ENCODE measurements around the gene KRTAP10-1.

DNA sequence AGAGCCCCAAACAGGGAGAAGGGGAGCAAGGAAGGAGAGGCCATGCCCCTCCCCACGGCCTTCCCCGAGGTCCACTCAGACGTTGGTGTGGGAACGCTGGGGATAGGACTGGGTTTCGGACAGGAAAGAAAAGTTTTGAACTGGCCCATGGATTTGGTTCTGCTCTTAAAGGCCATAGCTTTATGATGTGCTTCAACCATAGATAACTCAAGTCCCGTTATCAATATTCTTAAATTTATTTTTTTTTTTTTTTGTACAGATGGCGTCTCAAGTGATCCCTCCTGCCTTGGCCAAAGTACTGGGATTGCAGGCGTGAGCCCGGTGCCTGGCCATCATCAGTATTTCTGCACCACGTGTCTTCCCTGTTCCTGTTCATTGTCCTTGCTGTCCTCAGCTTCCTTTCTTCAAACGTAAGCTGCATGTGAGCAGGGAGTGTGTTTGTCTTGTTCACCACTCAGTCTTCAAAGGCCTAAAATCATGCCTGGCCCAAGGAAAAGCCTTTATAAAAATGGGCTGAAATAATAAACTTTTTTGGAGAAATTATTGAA lies 820 bp upstream of the KRTAP10-1 start:
- TF ChIP-seq, protein P1, sequence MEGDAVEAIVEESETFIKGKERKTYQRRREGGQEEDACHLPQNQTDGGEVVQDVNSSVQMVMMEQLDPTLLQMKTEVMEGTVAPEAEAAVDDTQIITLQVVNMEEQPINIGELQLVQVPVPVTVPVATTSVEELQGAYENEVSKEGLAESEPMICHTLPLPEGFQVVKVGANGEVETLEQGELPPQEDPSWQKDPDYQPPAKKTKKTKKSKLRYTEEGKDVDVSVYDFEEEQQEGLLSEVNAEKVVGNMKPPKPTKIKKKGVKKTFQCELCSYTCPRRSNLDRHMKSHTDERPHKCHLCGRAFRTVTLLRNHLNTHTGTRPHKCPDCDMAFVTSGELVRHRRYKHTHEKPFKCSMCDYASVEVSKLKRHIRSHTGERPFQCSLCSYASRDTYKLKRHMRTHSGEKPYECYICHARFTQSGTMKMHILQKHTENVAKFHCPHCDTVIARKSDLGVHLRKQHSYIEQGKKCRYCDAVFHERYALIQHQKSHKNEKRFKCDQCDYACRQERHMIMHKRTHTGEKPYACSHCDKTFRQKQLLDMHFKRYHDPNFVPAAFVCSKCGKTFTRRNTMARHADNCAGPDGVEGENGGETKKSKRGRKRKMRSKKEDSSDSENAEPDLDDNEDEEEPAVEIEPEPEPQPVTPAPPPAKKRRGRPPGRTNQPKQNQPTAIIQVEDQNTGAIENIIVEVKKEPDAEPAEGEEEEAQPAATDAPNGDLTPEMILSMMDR (IDR thresholded peaks at IDR 0.05; ENCODE audit: borderline replicate concordance, extremely low read depth, low read length, poor library complexity, severe bottlenecking), result no peak
- TF ChIP-seq EZH2 (IDR thresholded peaks at IDR 0.05; ENCODE audit: borderline replicate concordance, low read depth, low read length, severe bottlenecking), result no peak

All from DND-41 (cell line).